ENCODE results near the gene UQCR10.

UQCR10 gene

GRCh38 chr22:29767171-29768051 is at the start of gene UQCR10:
Gene UQCR10, plus strand, starts transcription at chr22:29767369. Its CDS starts 30 bp downstream, at chr22:29767399.
- DNase-seq = peak; percentile 84 to 99 (median 93)

- no peak for DNase-seq
These were observed 49.4 kb upstream of the UQCR10 start for GRCh38 chr22:29717789-29718188.

GRCh38 chr22:29718949-29719898 is 47.9 kb upstream of the UQCR10 start:
- no peak for DNase-seq

GRCh38 chr22:29719899-29720645 is 47.1 kb upstream of the UQCR10 start, which contains the start of gene CABP7:
Gene CABP7, plus strand, starts transcription at chr22:29720003. Its CDS starts 422 bp downstream, at chr22:29720425.
- DNase-seq = no peak

- DNase-seq = no peak
These were observed 46.3 kb upstream of the UQCR10 start for GRCh38 chr22:29720811-29721323.

GRCh38 chr22:29722151-29722550 is 45.0 kb upstream of the UQCR10 start:
- no peak for DNase-seq

- DNase-seq = no peak
These were observed 44.6 kb upstream of the UQCR10 start for GRCh38 chr22:29722587-29722986.

- DNase-seq = no peak
These were observed 43.4 kb upstream of the UQCR10 start for GRCh38 chr22:29723766-29724165.

- DNase-seq = no peak
These were observed 42.3 kb upstream of the UQCR10 start for GRCh38 chr22:29724843-29725242.

GRCh38 chr22:29726106-29726505 is 41.1 kb upstream of the UQCR10 start:
- no peak for DNase-seq

- no peak for DNase-seq
These were observed 40.5 kb upstream of the UQCR10 start for GRCh38 chr22:29726512-29727130.

- DNase-seq = no peak
These were observed 40.0 kb upstream of the UQCR10 start for GRCh38 chr22:29727131-29727523.

- DNase-seq = no peak
These were observed 38.0 kb upstream of the UQCR10 start for GRCh38 chr22:29729161-29729560.

GRCh38 chr22:29731058-29731850 is 35.9 kb upstream of the UQCR10 start:
- DNase-seq = no peak

- DNase-seq = no peak
These were observed 34.3 kb upstream of the UQCR10 start for GRCh38 chr22:29732883-29733282.

- no peak for DNase-seq
These were observed 33.6 kb upstream of the UQCR10 start for GRCh38 chr22:29733362-29734201.

GRCh38 chr22:29734406-29734805 is 32.8 kb upstream of the UQCR10 start:
- DNase-seq = no peak

- DNase-seq = no peak
These were observed 32.3 kb upstream of the UQCR10 start for GRCh38 chr22:29734838-29735237.

GRCh38 chr22:29735416-29735815 is 31.8 kb upstream of the UQCR10 start:
- DNase-seq = no peak

All from stimulated activated naive CD4-positive, alpha-beta T cell (primary cell).